ENCODE data around the gene EFEMP1.

The EFEMP1 gene

GRCh38 chr2:55916473-55917049 is 7.0 kb downstream of the EFEMP1 start:
- Histone ChIP-seq H2AFZ (ENCODE audit: low read length, unreplicated experiment) (no peak overlapping the region), H3K36me3 (ENCODE audit: insufficient read depth, low read length) (peaks cover 52% of the 10 kb centered on the region), H3K4me3 (ENCODE audit: low read depth, low read length) (peak overlapping the region; percentile 5; the same call in 1 of the 2 replicates), H3K27ac (ENCODE audit: low read depth, low read length) (peak overlapping the region; percentile 24), H3K79me2 (ENCODE audit: control insufficient read depth, insufficient read depth, low read length, unreplicated experiment) (peaks cover 40% of the 10 kb centered on the region), H3K27me3 (ENCODE audit: insufficient read depth, low read length) (no peaks in the 10 kb centered on the region), H3K4me1 (ENCODE audit: control insufficient read depth, insufficient read depth, low read length, unreplicated experiment) (peaks cover 35% of the 10 kb centered on the region)

GRCh38 chr2:55914786-55915185 is 8.8 kb downstream of the EFEMP1 start:
- Histone ChIP-seq H2AFZ (ENCODE audit: low read length, unreplicated experiment) (no peak overlapping the region), H3K27me3 (ENCODE audit: insufficient read depth, low read length) (no peaks in the 10 kb centered on the region), H3K36me3 (ENCODE audit: insufficient read depth, low read length) (peaks cover 48% of the 10 kb centered on the region), H3K79me2 (ENCODE audit: control insufficient read depth, insufficient read depth, low read length, unreplicated experiment) (peaks cover 32% of the 10 kb centered on the region), H3K4me1 (ENCODE audit: control insufficient read depth, insufficient read depth, low read length, unreplicated experiment) (peaks cover 28% of the 10 kb centered on the region), H3K4me3 (ENCODE audit: low read depth, low read length) (peak overlapping the region; percentile 25), H3K27ac (ENCODE audit: low read depth, low read length) (peak overlapping the region; percentile 24)

- H3K79me2 ChIP-seq (ENCODE audit: control insufficient read depth, insufficient read depth, low read length, unreplicated experiment): peaks cover 39% of the 10 kb centered on the region
- no peak overlapping the region for H3K4me3 ChIP-seq (ENCODE audit: low read depth, low read length)
- H2AFZ ChIP-seq (ENCODE audit: low read length, unreplicated experiment): no peak overlapping the region
- no peak overlapping the region for H3K27ac ChIP-seq (ENCODE audit: low read depth, low read length)
- H3K4me1 ChIP-seq (ENCODE audit: control insufficient read depth, insufficient read depth, low read length, unreplicated experiment): peaks cover 35% of the 10 kb centered on the region
- peaks cover 57% of the 10 kb centered on the region for H3K36me3 ChIP-seq (ENCODE audit: insufficient read depth, low read length)
- no peaks in the 10 kb centered on the region for H3K27me3 ChIP-seq (ENCODE audit: insufficient read depth, low read length)
Observed at GRCh38 chr2:55912926-55913325, 10.7 kb downstream of the EFEMP1 start.

GRCh38 chr2:55910077-55910476 is 13.5 kb downstream of the EFEMP1 start:
- no peak overlapping the region for H2AFZ ChIP-seq (ENCODE audit: low read length, unreplicated experiment)
- peaks cover 19% of the 10 kb centered on the region for H3K4me1 ChIP-seq (ENCODE audit: control insufficient read depth, insufficient read depth, low read length, unreplicated experiment)
- peaks cover 53% of the 10 kb centered on the region for H3K36me3 ChIP-seq (ENCODE audit: insufficient read depth, low read length)
- no peak overlapping the region for H3K27ac ChIP-seq (ENCODE audit: low read depth, low read length)
- peaks cover 37% of the 10 kb centered on the region for H3K79me2 ChIP-seq (ENCODE audit: control insufficient read depth, insufficient read depth, low read length, unreplicated experiment)
- H3K27me3 ChIP-seq (ENCODE audit: insufficient read depth, low read length): no peaks in the 10 kb centered on the region
- H3K4me3 ChIP-seq (ENCODE audit: low read depth, low read length): no peak overlapping the region

- H2AFZ ChIP-seq (ENCODE audit: low read length, unreplicated experiment): no peak overlapping the region
- H3K79me2 ChIP-seq (ENCODE audit: control insufficient read depth, insufficient read depth, low read length, unreplicated experiment): peaks cover 24% of the 10 kb centered on the region
- no peak overlapping the region for H3K27ac ChIP-seq (ENCODE audit: low read depth, low read length)
- peaks cover 68% of the 10 kb centered on the region for H3K36me3 ChIP-seq (ENCODE audit: insufficient read depth, low read length)
- H3K4me1 ChIP-seq (ENCODE audit: control insufficient read depth, insufficient read depth, low read length, unreplicated experiment): peaks cover 14% of the 10 kb centered on the region
- H3K4me3 ChIP-seq (ENCODE audit: low read depth, low read length): no peak overlapping the region
- H3K27me3 ChIP-seq (ENCODE audit: insufficient read depth, low read length): no peaks in the 10 kb centered on the region
Observed at GRCh38 chr2:55907686-55908085, 15.9 kb downstream of the EFEMP1 start.

- Histone ChIP-seq H3K79me2 (ENCODE audit: control insufficient read depth, insufficient read depth, low read length, unreplicated experiment) (peaks cover 24% of the 10 kb centered on the region), H3K36me3 (ENCODE audit: insufficient read depth, low read length) (peaks cover 71% of the 10 kb centered on the region), H3K27me3 (ENCODE audit: insufficient read depth, low read length) (no peaks in the 10 kb centered on the region), H3K4me1 (ENCODE audit: control insufficient read depth, insufficient read depth, low read length, unreplicated experiment) (peaks cover 19% of the 10 kb centered on the region), H3K27ac (ENCODE audit: low read depth, low read length) (no peak overlapping the region), H2AFZ (ENCODE audit: low read length, unreplicated experiment) (no peak overlapping the region), H3K4me3 (ENCODE audit: low read depth, low read length) (no peak overlapping the region)
Observed at GRCh38 chr2:55906993-55907392, 16.6 kb downstream of the EFEMP1 start.

GRCh38 chr2:55903727-55904126 is 19.9 kb downstream of the EFEMP1 start:
- Histone ChIP-seq H3K4me3 (ENCODE audit: low read depth, low read length) (no peak overlapping the region), H2AFZ (ENCODE audit: low read length, unreplicated experiment) (no peak overlapping the region), H3K4me1 (ENCODE audit: control insufficient read depth, insufficient read depth, low read length, unreplicated experiment) (peaks cover 20% of the 10 kb centered on the region), H3K27me3 (ENCODE audit: insufficient read depth, low read length) (no peaks in the 10 kb centered on the region), H3K27ac (ENCODE audit: low read depth, low read length) (no peak overlapping the region), H3K36me3 (ENCODE audit: insufficient read depth, low read length) (peaks cover 54% of the 10 kb centered on the region), H3K79me2 (ENCODE audit: control insufficient read depth, insufficient read depth, low read length, unreplicated experiment) (peaks cover 9% of the 10 kb centered on the region)

GRCh38 chr2:55902971-55903370 is 20.6 kb downstream of the EFEMP1 start:
- no peaks in the 10 kb centered on the region for H3K27me3 ChIP-seq (ENCODE audit: insufficient read depth, low read length)
- no peak overlapping the region for H3K4me3 ChIP-seq (ENCODE audit: low read depth, low read length)
- H3K79me2 ChIP-seq (ENCODE audit: control insufficient read depth, insufficient read depth, low read length, unreplicated experiment): peaks cover 12% of the 10 kb centered on the region
- peaks cover 55% of the 10 kb centered on the region for H3K36me3 ChIP-seq (ENCODE audit: insufficient read depth, low read length)
- H3K4me1 ChIP-seq (ENCODE audit: control insufficient read depth, insufficient read depth, low read length, unreplicated experiment): peaks cover 20% of the 10 kb centered on the region
- no peak overlapping the region for H3K27ac ChIP-seq (ENCODE audit: low read depth, low read length)
- no peak overlapping the region for H2AFZ ChIP-seq (ENCODE audit: low read length, unreplicated experiment)

GRCh38 chr2:55902429-55902828 is 21.2 kb downstream of the EFEMP1 start:
- Histone ChIP-seq H3K4me1 (ENCODE audit: control insufficient read depth, insufficient read depth, low read length, unreplicated experiment) (peaks cover 20% of the 10 kb centered on the region), H3K27ac (ENCODE audit: low read depth, low read length) (peak overlapping the region; percentile 34; the same call in 1 of the 2 replicates), H2AFZ (ENCODE audit: low read length, unreplicated experiment) (no peak overlapping the region), H3K79me2 (ENCODE audit: control insufficient read depth, insufficient read depth, low read length, unreplicated experiment) (peaks cover 12% of the 10 kb centered on the region), H3K4me3 (ENCODE audit: low read depth, low read length) (no peak overlapping the region), H3K36me3 (ENCODE audit: insufficient read depth, low read length) (peaks cover 55% of the 10 kb centered on the region), H3K27me3 (ENCODE audit: insufficient read depth, low read length) (no peaks in the 10 kb centered on the region)

- H2AFZ ChIP-seq (ENCODE audit: low read length, unreplicated experiment): peak overlapping the region; percentile 17
- peaks cover 20% of the 10 kb centered on the region for H3K4me1 ChIP-seq (ENCODE audit: control insufficient read depth, insufficient read depth, low read length, unreplicated experiment)
- peak overlapping the region; percentile 1; the same call in 1 of the 2 replicates for H3K4me3 ChIP-seq (ENCODE audit: low read depth, low read length)
- H3K79me2 ChIP-seq (ENCODE audit: control insufficient read depth, insufficient read depth, low read length, unreplicated experiment): peaks cover 13% of the 10 kb centered on the region
- peaks cover 55% of the 10 kb centered on the region for H3K36me3 ChIP-seq (ENCODE audit: insufficient read depth, low read length)
- no peaks in the 10 kb centered on the region for H3K27me3 ChIP-seq (ENCODE audit: insufficient read depth, low read length)
- H3K27ac ChIP-seq (ENCODE audit: low read depth, low read length): peak overlapping the region; percentile 34
Observed at GRCh38 chr2:55901941-55902340, 21.6 kb downstream of the EFEMP1 start.

- Histone ChIP-seq H3K36me3 (ENCODE audit: insufficient read depth, low read length) (peaks cover 53% of the 10 kb centered on the region), H3K27me3 (ENCODE audit: insufficient read depth, low read length) (no peaks in the 10 kb centered on the region), H3K4me1 (ENCODE audit: control insufficient read depth, insufficient read depth, low read length, unreplicated experiment) (peaks cover 20% of the 10 kb centered on the region), H3K27ac (ENCODE audit: low read depth, low read length) (peak overlapping the region; percentile 34), H3K4me3 (ENCODE audit: low read depth, low read length) (peak overlapping the region; percentile 1; the same call in 1 of the 2 replicates), H3K79me2 (ENCODE audit: control insufficient read depth, insufficient read depth, low read length, unreplicated experiment) (peaks cover 12% of the 10 kb centered on the region), H2AFZ (ENCODE audit: low read length, unreplicated experiment) (peak overlapping the region; percentile 17)
Observed at GRCh38 chr2:55901322-55901721, 22.3 kb downstream of the EFEMP1 start.

Data from ACC112 (cell line).